Measurements from ENCODE around the gene WNT4.

Gene WNT4

DNA sequence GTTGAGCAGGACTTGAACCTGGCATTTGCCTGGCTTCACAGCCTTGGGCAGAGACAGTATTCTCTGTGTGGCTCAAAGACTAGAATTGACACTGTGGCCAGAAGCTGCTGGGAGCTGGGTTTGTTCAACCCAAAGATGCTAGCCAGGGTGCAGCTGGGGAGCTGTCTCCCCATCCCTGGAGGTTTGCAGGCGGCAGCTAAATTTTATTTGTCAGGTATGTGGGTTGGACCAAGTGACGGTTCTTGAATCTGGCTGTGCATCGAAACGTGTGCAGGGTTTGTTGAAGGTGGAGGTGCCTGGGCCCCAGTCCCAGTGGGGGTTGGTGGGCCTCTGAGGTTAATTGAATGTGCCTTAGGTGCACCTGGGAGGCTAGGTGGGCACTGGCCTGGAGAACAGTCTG, 11.8 kb downstream of the WNT4 start:
- H3K27ac ChIP-seq (ENCODE audit: low read depth, low read length) = no peak overlapping the region
- H3K9me3 ChIP-seq (ENCODE audit: control insufficient read depth in 5 of 5, low read length in 5 of 5) = no peaks in the 10 kb centered on the region
- H3K36me3 ChIP-seq (ENCODE audit: control insufficient read depth in 5 of 5, insufficient read depth in 5 of 5, low read length in 5 of 5) = peaks cover 0 to 3% (median 0%) of the 10 kb centered on the region in 5 donors
- peaks cover 8 to 23% (median 17%) of the 10 kb centered on the region in 5 donors for H3K27me3 ChIP-seq (ENCODE audit: control insufficient read depth in 5 of 5, insufficient read depth in 4 of 5, low read length in 5 of 5)
- H3K4me3 ChIP-seq (ENCODE audit: low read depth in 1 of 5, low read length in 5 of 5) = no peak overlapping the region
- H3K4me1 ChIP-seq (ENCODE audit: control insufficient read depth in 5 of 5, insufficient read depth in 5 of 5, low read length in 5 of 5) = peaks cover 0 to 6% (median 3%) of the 10 kb centered on the region in 5 donors
- H3K9ac ChIP-seq (ENCODE audit: low read length in 5 of 5) = no peak overlapping the region

DNA sequence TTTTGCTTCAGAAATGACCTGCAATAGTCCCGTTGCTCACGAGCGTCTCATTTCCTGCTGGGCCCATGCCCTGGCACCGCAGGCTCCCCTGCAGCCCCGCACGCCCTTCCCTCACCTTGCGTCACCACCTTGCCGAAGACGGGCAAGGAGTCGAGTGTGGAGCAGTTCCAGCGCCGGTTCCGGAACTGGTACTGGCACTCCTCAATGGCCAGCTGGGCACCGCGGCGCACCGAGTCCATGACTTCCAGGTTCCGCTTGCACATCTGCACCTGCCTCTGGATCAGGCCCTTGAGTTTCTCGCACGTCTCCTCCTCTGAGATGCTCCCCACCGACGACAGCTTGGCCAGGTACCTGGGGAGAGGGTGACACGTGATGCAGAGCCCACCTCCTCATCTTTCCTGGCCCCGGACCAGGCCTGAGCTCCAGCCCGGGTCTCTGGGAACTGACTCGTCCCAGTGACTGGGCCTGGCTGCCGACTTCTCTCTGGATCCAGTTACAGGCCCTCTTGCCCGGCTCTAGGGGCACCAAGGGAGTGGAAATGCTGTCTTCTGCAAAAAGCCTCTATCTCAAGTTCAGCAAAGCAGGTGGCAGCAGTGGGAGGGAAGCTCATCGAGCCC, 13.3 kb downstream of the WNT4 start:
- Histone ChIP-seq H3K4me3 (ENCODE audit: low read depth in 1 of 5, low read length in 5 of 5) (no peak overlapping the region), H3K36me3 (ENCODE audit: control insufficient read depth in 5 of 5, insufficient read depth in 5 of 5, low read length in 5 of 5) (peaks cover 0 to 3% (median 0%) of the 10 kb centered on the region in 5 donors), H3K4me1 (ENCODE audit: control insufficient read depth in 5 of 5, insufficient read depth in 5 of 5, low read length in 5 of 5) (peaks cover 0 to 6% (median 3%) of the 10 kb centered on the region in 5 donors), H3K27ac (ENCODE audit: low read depth, low read length) (no peak overlapping the region), H3K9ac (ENCODE audit: low read length in 5 of 5) (no peak overlapping the region), H3K9me3 (ENCODE audit: control insufficient read depth in 5 of 5, low read length in 5 of 5) (no peaks in the 10 kb centered on the region), H3K27me3 (ENCODE audit: control insufficient read depth in 5 of 5, insufficient read depth in 4 of 5, low read length in 5 of 5) (peaks cover 0 to 18% (median 13%) of the 10 kb centered on the region in 5 donors)

DNA sequence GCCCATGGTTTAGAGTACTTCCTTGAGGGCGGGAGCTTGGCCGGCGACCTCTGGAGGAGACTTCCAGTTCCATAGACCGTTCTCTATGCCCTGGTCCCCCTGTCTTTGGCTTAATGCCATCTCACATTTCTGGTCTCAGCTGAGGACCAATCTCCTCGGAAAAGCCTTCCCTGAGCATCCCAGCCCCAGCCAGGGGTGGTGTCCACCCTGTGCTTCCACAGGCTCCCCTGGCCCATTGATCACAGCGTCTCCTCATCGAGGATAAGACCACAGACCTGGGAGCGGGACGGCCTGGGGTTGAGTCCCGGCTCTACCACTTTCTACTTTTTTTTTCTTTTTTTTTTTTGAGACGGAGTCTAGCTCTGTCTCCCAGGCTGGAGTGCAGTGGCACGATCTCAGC, 14.5 kb downstream of the WNT4 start:
- Histone ChIP-seq H3K4me1 (ENCODE audit: control insufficient read depth in 5 of 5, insufficient read depth in 5 of 5, low read length in 5 of 5) (peaks cover 0 to 6% (median 3%) of the 10 kb centered on the region in 5 donors), H3K36me3 (ENCODE audit: control insufficient read depth in 5 of 5, insufficient read depth in 5 of 5, low read length in 5 of 5) (peaks cover 0 to 3% (median 0%) of the 10 kb centered on the region in 5 donors), H3K27ac (ENCODE audit: low read depth, low read length) (no peak overlapping the region), H3K9me3 (ENCODE audit: control insufficient read depth in 5 of 5, low read length in 5 of 5) (no peaks in the 10 kb centered on the region), H3K27me3 (ENCODE audit: control insufficient read depth in 5 of 5, insufficient read depth in 4 of 5, low read length in 5 of 5) (peaks cover 0 to 12% (median 7%) of the 10 kb centered on the region in 5 donors), H3K9ac (ENCODE audit: low read length in 5 of 5) (no peak overlapping the region), H3K4me3 (ENCODE audit: low read depth in 1 of 5, low read length in 5 of 5) (no peak overlapping the region)

DNA sequence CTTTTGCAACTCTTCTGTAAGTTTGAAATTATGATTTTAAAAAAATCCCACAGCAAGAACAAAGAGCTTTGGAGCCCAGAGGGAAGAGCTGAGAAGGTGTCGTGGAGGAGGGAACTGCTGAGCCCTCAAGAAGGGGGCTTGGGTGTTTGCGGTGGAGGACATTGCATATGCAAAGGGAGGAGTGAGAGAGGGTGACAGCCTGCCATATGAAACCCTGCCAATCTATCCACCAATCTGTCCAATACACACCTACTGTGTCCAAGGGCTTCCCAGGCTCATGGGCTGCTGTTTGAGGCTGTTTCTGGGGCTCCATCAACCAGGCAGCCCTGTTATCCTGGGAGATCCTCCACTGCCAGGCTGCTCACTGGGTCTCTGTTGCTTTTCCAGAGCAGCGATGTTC, 15.2 kb downstream of the WNT4 start:
- Histone ChIP-seq H3K9me3 (ENCODE audit: control insufficient read depth in 5 of 5, low read length in 5 of 5) (no peaks in the 10 kb centered on the region), H3K27me3 (ENCODE audit: control insufficient read depth in 5 of 5, insufficient read depth in 4 of 5, low read length in 5 of 5) (peaks cover 0 to 8% (median 6%) of the 10 kb centered on the region in 5 donors), H3K36me3 (ENCODE audit: control insufficient read depth in 5 of 5, insufficient read depth in 5 of 5, low read length in 5 of 5) (peaks cover 0 to 3% (median 0%) of the 10 kb centered on the region in 5 donors), H3K9ac (ENCODE audit: low read length in 5 of 5) (no peak overlapping the region), H3K4me1 (ENCODE audit: control insufficient read depth in 5 of 5, insufficient read depth in 5 of 5, low read length in 5 of 5) (peaks cover 0 to 9% (median 3%) of the 10 kb centered on the region in 5 donors), H3K4me3 (ENCODE audit: low read depth in 1 of 5, low read length in 5 of 5) (no peak overlapping the region), H3K27ac (ENCODE audit: low read depth, low read length) (no peak overlapping the region)

DNA sequence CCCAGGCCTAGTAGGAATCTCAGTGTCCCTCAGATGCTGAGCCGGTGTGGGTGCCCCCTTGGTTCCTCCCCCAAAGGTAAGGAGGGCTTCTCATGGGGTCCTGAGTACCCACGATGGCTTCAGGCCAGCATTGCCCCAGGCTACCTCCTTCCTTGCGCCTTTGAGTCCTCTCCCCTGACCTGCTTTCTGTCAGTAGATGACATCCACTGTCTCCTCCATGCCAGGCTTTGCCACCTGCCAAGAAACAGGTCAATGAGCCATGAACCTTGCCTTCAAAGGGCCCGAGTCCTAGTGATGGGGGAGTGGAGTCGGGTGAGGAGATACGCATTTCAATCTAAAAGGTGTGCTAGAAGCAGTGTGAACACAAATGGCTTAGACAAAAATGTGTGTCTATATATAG, 15.6 kb downstream of the WNT4 start:
- H3K27me3 ChIP-seq (ENCODE audit: control insufficient read depth in 5 of 5, insufficient read depth in 4 of 5, low read length in 5 of 5) = peaks cover 0 to 6% (median 4%) of the 10 kb centered on the region in 5 donors
- no peak overlapping the region for H3K27ac ChIP-seq (ENCODE audit: low read depth, low read length)
- H3K4me1 ChIP-seq (ENCODE audit: control insufficient read depth in 5 of 5, insufficient read depth in 5 of 5, low read length in 5 of 5) = peaks cover 0 to 10% (median 0%) of the 10 kb centered on the region in 5 donors
- H3K9me3 ChIP-seq (ENCODE audit: control insufficient read depth in 5 of 5, low read length in 5 of 5) = no peaks in the 10 kb centered on the region
- no peak overlapping the region for H3K9ac ChIP-seq (ENCODE audit: low read length in 5 of 5)
- no peak overlapping the region for H3K4me3 ChIP-seq (ENCODE audit: low read depth in 1 of 5, low read length in 5 of 5)
- peaks cover 0 to 3% (median 0%) of the 10 kb centered on the region in 5 donors for H3K36me3 ChIP-seq (ENCODE audit: control insufficient read depth in 5 of 5, insufficient read depth in 5 of 5, low read length in 5 of 5)

DNA sequence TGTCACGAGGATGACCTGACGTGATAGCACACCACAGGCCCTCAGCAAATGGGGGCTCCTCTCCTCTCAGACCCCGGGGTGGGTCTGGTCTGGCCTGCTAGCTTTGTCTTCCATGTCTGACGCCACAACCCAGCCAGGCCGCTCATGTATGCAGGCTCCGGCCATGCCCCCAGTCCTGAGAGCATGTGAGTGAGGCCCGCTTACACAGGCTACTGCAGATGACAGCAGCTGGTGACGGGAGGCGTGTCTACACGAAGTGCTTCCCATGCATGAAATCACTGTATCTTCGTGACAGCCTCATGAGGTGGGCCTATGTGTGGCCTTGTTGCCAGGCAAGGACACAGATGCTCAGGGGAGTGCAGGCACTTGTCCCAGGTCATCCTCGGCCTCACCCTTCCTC, 16.4 kb downstream of the WNT4 start:
- H3K9ac ChIP-seq (ENCODE audit: low read length in 5 of 5) = no peak overlapping the region
- no peak overlapping the region for H3K4me3 ChIP-seq (ENCODE audit: low read depth in 1 of 5, low read length in 5 of 5)
- H3K27ac ChIP-seq (ENCODE audit: low read depth, low read length) = no peak overlapping the region
- peaks cover 0 to 3% (median 0%) of the 10 kb centered on the region in 5 donors for H3K36me3 ChIP-seq (ENCODE audit: control insufficient read depth in 5 of 5, insufficient read depth in 5 of 5, low read length in 5 of 5)
- H3K9me3 ChIP-seq (ENCODE audit: control insufficient read depth in 5 of 5, low read length in 5 of 5) = no peaks in the 10 kb centered on the region
- peaks cover 0 to 5% (median 3%) of the 10 kb centered on the region in 5 donors for H3K27me3 ChIP-seq (ENCODE audit: control insufficient read depth in 5 of 5, insufficient read depth in 4 of 5, low read length in 5 of 5)
- peaks cover 0 to 7% (median 0%) of the 10 kb centered on the region in 5 donors for H3K4me1 ChIP-seq (ENCODE audit: control insufficient read depth in 5 of 5, insufficient read depth in 5 of 5, low read length in 5 of 5)

DNA sequence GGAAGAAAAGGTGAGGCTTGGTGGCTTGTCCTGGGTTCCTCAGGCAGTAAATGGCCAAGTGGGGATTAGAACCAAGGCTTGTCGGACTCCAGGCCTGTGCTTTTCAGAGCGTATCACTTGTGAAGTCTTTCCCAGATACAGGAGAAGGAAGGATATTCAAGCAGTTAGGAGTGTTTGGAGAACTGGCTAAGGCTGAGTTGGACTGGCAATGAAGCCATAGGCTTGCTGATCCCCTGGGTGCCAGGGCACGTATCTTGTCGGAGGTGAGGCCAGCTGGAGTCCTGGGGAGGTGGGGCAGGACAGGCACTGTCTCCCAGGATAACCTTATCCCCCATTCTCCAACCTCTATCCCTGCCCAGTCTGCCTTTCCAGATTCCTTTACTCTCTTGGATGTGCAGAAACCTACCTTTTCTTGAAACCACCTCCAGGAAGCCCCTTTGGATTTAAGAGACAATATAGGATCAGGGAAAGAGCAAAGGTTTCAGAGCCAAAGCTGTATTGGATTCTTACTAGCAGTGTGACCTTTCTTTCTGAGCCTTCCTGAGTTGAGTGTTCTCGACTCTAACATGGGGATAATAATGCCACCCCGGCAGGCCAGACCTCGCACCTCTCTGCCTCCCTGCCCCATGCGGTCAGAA, 18.2 kb downstream of the WNT4 start:
- H3K4me3 ChIP-seq (ENCODE audit: low read depth in 1 of 5, low read length in 5 of 5) = no peak overlapping the region
- H3K27ac ChIP-seq (ENCODE audit: low read depth, low read length) = no peak overlapping the region
- H3K36me3 ChIP-seq (ENCODE audit: control insufficient read depth in 5 of 5, insufficient read depth in 5 of 5, low read length in 5 of 5) = peaks cover 0 to 20% (median 11%) of the 10 kb centered on the region in 5 donors
- no peaks in the 10 kb centered on the region for H3K27me3 ChIP-seq (ENCODE audit: control insufficient read depth in 5 of 5, insufficient read depth in 4 of 5, low read length in 5 of 5)
- H3K9ac ChIP-seq (ENCODE audit: low read length in 5 of 5) = no peak overlapping the region
- H3K4me1 ChIP-seq (ENCODE audit: control insufficient read depth in 5 of 5, insufficient read depth in 5 of 5, low read length in 5 of 5) = peaks cover 0 to 7% (median 0%) of the 10 kb centered on the region in 5 donors
- H3K9me3 ChIP-seq (ENCODE audit: control insufficient read depth in 5 of 5, low read length in 5 of 5) = no peaks in the 10 kb centered on the region

DNA sequence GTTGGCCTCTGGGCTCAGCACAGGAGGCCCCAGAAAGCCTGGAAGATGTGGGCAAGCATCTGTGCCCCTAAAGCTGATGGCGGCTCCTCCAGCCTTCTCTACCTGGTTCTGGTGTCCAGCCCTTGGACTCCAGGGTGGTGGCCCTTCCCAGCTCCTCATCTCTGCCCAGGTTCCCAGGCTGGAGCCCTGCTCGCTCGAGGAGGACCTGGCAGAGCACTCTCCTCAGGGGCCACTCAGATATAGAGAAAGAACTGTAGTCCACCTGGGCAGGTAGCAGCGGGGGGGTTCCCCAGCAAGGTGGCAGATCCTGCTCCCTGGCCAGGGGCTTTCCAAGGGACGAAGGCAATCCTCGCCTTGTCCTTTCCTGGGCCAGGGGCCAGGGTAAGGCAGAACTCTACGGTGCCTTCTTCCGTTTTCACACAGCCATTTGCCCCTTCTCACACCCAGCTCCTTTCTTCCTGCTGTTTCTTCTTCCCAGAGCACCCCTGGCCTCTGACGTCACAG, 18.9 kb downstream of the WNT4 start:
- peaks cover 0 to 7% (median 0%) of the 10 kb centered on the region in 5 donors for H3K4me1 ChIP-seq (ENCODE audit: control insufficient read depth in 5 of 5, insufficient read depth in 5 of 5, low read length in 5 of 5)
- peaks cover 0 to 25% (median 18%) of the 10 kb centered on the region in 5 donors for H3K36me3 ChIP-seq (ENCODE audit: control insufficient read depth in 5 of 5, insufficient read depth in 5 of 5, low read length in 5 of 5)

DNA sequence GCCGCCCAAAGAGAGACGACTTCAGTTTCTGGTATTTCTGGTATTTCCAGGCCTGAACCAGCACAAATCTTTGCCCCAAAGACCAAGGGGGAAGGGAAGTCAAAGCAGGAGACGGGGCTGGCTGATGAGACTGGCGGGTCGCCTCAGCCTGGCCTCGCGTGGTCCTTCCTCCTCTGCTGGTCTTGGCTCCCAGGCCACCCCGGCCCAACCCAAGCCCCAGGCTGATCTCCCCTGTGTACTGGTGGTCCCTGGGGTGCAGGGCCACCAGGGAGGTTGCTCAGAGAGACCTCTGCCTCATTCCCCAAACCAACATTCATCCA, 19.9 kb downstream of the WNT4 start:
- Histone ChIP-seq H3K27ac (ENCODE audit: low read depth, low read length) (no peak overlapping the region), H3K4me1 (ENCODE audit: control insufficient read depth in 5 of 5, insufficient read depth in 5 of 5, low read length in 5 of 5) (peaks cover 0 to 7% (median 0%) of the 10 kb centered on the region in 5 donors)

More for the DNA sequence above, 18.9 kb downstream of the WNT4 start:
- no peak overlapping the region for H3K4me3 ChIP-seq (ENCODE audit: low read depth in 1 of 5, low read length in 5 of 5)
- H3K27me3 ChIP-seq (ENCODE audit: control insufficient read depth in 5 of 5, insufficient read depth in 4 of 5, low read length in 5 of 5) = no peaks in the 10 kb centered on the region
- no peaks in the 10 kb centered on the region for H3K9me3 ChIP-seq (ENCODE audit: control insufficient read depth in 5 of 5, low read length in 5 of 5)
- no peak overlapping the region for H3K27ac ChIP-seq (ENCODE audit: low read depth, low read length)
- no peak overlapping the region for H3K9ac ChIP-seq (ENCODE audit: low read length in 5 of 5)

More for the DNA sequence above, 19.9 kb downstream of the WNT4 start:
- Histone ChIP-seq H3K4me3 (ENCODE audit: low read depth in 1 of 5, low read length in 5 of 5) (no peak overlapping the region), H3K9me3 (ENCODE audit: control insufficient read depth in 5 of 5, low read length in 5 of 5) (no peaks in the 10 kb centered on the region), H3K27me3 (ENCODE audit: control insufficient read depth in 5 of 5, insufficient read depth in 4 of 5, low read length in 5 of 5) (no peaks in the 10 kb centered on the region), H3K36me3 (ENCODE audit: control insufficient read depth in 5 of 5, insufficient read depth in 5 of 5, low read length in 5 of 5) (peaks cover 0 to 34% (median 25%) of the 10 kb centered on the region in 5 donors), H3K9ac (ENCODE audit: low read length in 5 of 5) (no peak overlapping the region)

Measured in subcutaneous abdominal adipose tissue (tissue), 5 donors.